DOHH2 (cell line): ENCODE results near the gene PI16.

Experiments used
- CTCF ChIP-seq: fragments of 200-600 bp; sonication (generic); IDR thresholded peaks from one replicate; pipeline ENCODE4 v1.5.1; 2014; ENCODE audit warnings: antibody characterized with exemption, mild to moderate bottlenecking, low read depth, low read length; ENCODE audit not compliant: poor library complexity, severe bottlenecking
- EZH2phosphoT487 ChIP-seq: fragments of 200-600 bp; sonication (generic); IDR thresholded peaks from 2 replicates; pipeline ENCODE4 v1.6.1; 2017; ENCODE audit warnings: borderline replicate concordance, mild to moderate bottlenecking, antibody characterized with exemption, low read length, moderate library complexity, mixed read lengths

- TF ChIP-seq CTCF (no peak), EZH2phosphoT487 (no peak)
Observed at GRCh38 chr6:36980876-36981619, 26.5 kb downstream of the PI16 start.
